Cardiac muscle cell (in vitro differentiated cells and primary cell): ENCODE results near the gene HYLS1. TPM values are rescaled to one million over a fixed set of nuclear protein-coding genes. Genes with fewer than 3 reads are reported as not detected.

Experiments
- DNase-seq, 2 donors: peaks; one replicate each; pipeline versions ENCODE4 v3.0.0 to v3.0.0-alpha.2; 2010 to 2017; ENCODE audit warnings: low read depth in 1 of 2, low spot score in 1 of 2
- H3K27ac ChIP-seq: fragments of 200-600 bp; sonication (generic); 2 replicates; pipeline ENCODE4 v1.5.1; 2016
- H3K27me3 ChIP-seq: fragments of 200-600 bp; sonication (generic); 2 replicates; pipeline ENCODE4 v1.6.0; 2016; ENCODE audit warnings: control low read depth
- H3K36me3 ChIP-seq: fragments of 200-600 bp; sonication (generic); 2 replicates; pipeline ENCODE4 v1.5.1; 2016; ENCODE audit warnings: control low read depth
- H3K4me1 ChIP-seq: fragments of 200-600 bp; sonication (generic); 2 replicates; pipeline ENCODE4 v1.8.1; 2017; ENCODE audit warnings: low read depth, mild to moderate bottlenecking, mixed run types
- H3K4me3 ChIP-seq: fragments of 200-600 bp; sonication (generic); 2 replicates; pipeline ENCODE4 v1.5.1; 2016; ENCODE audit warnings: mild to moderate bottlenecking
- H3K9me3 ChIP-seq: fragments of 200-600 bp; sonication (generic); 2 replicates; pipeline ENCODE4 v1.5.1; 2017; ENCODE audit warnings: low read depth, mild to moderate bottlenecking, control low read depth
- CTCF ChIP-seq: IDR thresholded peaks from 2 replicates; pipeline ENCODE4 v1.5.1; 2012; ENCODE audit warnings: low read depth, mild to moderate bottlenecking, low read length
- polyA plus RNA-seq: library from polyadenylated mRNA; unstranded; fragments of >200 nt; fragmentation: Nextera tagmentation; extraction: Ambion mirVana; gene quantifications from 2 replicates; pipeline ENCODE4 v1.2.1, GENCODE V29; 2016
- total RNA-seq: library from RNA; depleted of rRNA; stranded (reverse); fragments of >200 nt; gene quantifications from 2 replicates; pipeline ENCODE4 v1.2.3, GENCODE V29; 2016

HYLS1 gene
- total and polyA plus RNA-seq, 2 experiments from 2014 or later: 3.3 to 4.8 TPM

- no peak for DNase-seq
- no peaks in the 10 kb centered on the region for H3K36me3 ChIP-seq
- H3K27me3 ChIP-seq: no peaks in the 10 kb centered on the region
- H3K27ac ChIP-seq: no peak overlapping the region
- H3K9me3 ChIP-seq: no peaks in the 10 kb centered on the region
- H3K4me1 ChIP-seq: no peaks in the 10 kb centered on the region
- no peak overlapping the region for H3K4me3 ChIP-seq
- no peak for TF ChIP-seq CTCF
These were observed 55.4 kb downstream of the HYLS1 start for GRCh38 chr11:125942771-125943428.

- no peaks in the 10 kb centered on the region for H3K4me1 ChIP-seq
- TF ChIP-seq CTCF: no peak
- no peaks in the 10 kb centered on the region for H3K27me3 ChIP-seq
- H3K27ac ChIP-seq: no peak overlapping the region
- H3K4me3 ChIP-seq: no peak overlapping the region
- no peak for DNase-seq
- H3K36me3 ChIP-seq: no peaks in the 10 kb centered on the region
- H3K9me3 ChIP-seq: no peaks in the 10 kb centered on the region
These were observed 56.3 kb downstream of the HYLS1 start for GRCh38 chr11:125943661-125944349.

- no peaks in the 10 kb centered on the region for H3K27me3 ChIP-seq
- DNase-seq: no peak
- no peak for TF ChIP-seq CTCF
- H3K4me1 ChIP-seq: no peaks in the 10 kb centered on the region
- H3K27ac ChIP-seq: no peak overlapping the region
- H3K4me3 ChIP-seq: no peak overlapping the region
- H3K9me3 ChIP-seq: no peaks in the 10 kb centered on the region
- H3K36me3 ChIP-seq: no peaks in the 10 kb centered on the region
These were observed 57.0 kb downstream of the HYLS1 start for GRCh38 chr11:125944350-125945010.

GRCh38 chr11:125945011-125945796 lies 57.7 kb downstream of the HYLS1 start:
- no peaks in the 10 kb centered on the region for H3K9me3 ChIP-seq
- H3K36me3 ChIP-seq: no peaks in the 10 kb centered on the region
- no peak overlapping the region for H3K27ac ChIP-seq
- H3K27me3 ChIP-seq: no peaks in the 10 kb centered on the region
- DNase-seq: no peak
- no peak overlapping the region for H3K4me3 ChIP-seq
- no peaks in the 10 kb centered on the region for H3K4me1 ChIP-seq
- no peak for TF ChIP-seq CTCF

GRCh38 chr11:125945797-125946520 lies 58.5 kb downstream of the HYLS1 start, which contains the start of gene VSIG10L2:
TSS of gene VSIG10L2 (plus strand) at chr11:125946044. CDS start at chr11:125946056, 12 bp downstream.
- no peak for DNase-seq
- TF ChIP-seq CTCF: no peak
- no peaks in the 10 kb centered on the region for H3K4me1 ChIP-seq
- no peaks in the 10 kb centered on the region for H3K27me3 ChIP-seq
- H3K27ac ChIP-seq: no peak within 1 kb of the TSS
- H3K4me3 ChIP-seq: no peak within 1 kb of the TSS
- no peaks in the 10 kb centered on the region for H3K36me3 ChIP-seq
- H3K9me3 ChIP-seq: no peaks in the 10 kb centered on the region
